Hematopoietic multipotent progenitor cell (in vitro differentiated cells): ENCODE measurements around the gene NELFE. TPM values are rescaled to one million over a fixed set of nuclear protein-coding genes. Genes with fewer than 3 reads are reported as not detected.
"Not testable (repeated sequence)": the region's sequence is repeated elsewhere in the genome, so short reads cannot be mapped to it uniquely, and the experiment has no call there.

Experiments used
- DNase-seq, 3 donors: peaks; one replicate each; pipeline ENCODE4 v3.0.0-alpha.2; 2011 to 2015; ENCODE audit warnings: low read depth in 2 of 3, low spot score in 2 of 3
- total RNA-seq: library from RNA; depleted of rRNA; stranded (reverse); fragments of >200 nt; gene quantifications from one replicate; pipeline ENCODE4 v1.2.3, GENCODE V29; 2012

NELFE gene
- total RNA-seq, 1 donor = 44.7 TPM

DNA sequence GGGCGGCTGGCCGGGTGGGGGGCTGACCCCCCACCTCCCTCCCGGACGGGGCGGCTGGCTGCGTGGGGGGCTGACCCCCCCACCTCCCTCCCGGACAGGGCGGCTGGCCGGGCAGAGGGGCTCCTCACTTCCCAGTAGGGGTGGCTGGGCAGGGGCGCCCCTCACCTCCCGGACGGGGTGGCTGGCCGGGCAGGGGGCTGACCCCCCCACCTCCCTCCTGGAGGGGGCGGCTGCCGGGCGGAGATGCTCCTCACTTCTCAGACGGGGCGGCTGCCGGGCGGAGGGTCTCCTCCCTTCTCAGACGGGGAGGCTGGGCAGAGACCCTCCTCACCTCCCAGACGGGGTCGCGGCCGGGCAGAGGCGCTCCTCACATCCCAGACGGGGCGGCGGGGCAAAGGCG, 17.3 kb upstream of the NELFE start:
- not testable (repeated sequence) for DNase-seq

GRCh38 chr6:31972709-31973350, 14.1 kb upstream of the NELFE start:
- no peak for DNase-seq

DNA sequence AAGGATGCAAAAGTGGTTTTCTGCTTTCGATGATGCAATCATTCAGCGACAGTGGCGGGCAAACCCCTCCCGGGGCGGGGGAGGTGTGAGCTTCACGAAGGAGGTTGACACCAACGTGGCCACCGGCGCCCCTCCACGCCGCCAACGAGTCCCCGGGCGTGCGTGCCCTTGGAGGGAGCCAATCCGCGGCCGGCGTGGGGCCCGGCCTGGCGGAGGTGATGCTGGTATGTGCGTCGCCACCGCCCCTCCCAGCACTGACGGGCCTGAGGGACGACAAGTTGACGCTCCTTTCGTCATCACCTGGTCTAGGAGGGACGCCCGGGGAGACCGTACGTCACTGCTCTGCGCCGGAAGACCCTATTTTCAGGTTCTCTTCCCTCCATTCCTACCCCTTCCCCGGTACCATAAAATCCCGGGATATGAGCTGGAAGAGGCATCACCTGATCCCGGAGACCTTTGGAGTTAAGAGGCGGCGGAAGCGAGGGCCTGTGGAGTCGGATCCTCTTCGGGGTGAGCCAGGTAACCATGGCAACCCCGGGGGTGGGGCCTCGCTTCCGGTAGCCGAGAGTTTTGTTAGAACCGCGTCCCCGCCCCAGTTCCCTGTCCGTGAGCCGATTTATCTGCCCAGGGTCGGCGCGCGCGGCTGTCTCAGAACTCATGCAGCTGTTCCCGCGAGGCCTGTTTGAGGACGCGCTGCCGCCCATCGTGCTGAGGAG, 13.4 kb upstream of the NELFE start, which contains the start of gene DXO:
Gene DXO, minus strand, starts transcription at position 146 of the 716 bp plus-strand sequence. CDS start 463 bp downstream, outside the sequence.
- DNase-seq = peak; percentile 98 to 99 (median 99)

GRCh38 chr6:31971279-31971992, 12.7 kb upstream of the NELFE start:
- no peak for DNase-seq

DNA sequence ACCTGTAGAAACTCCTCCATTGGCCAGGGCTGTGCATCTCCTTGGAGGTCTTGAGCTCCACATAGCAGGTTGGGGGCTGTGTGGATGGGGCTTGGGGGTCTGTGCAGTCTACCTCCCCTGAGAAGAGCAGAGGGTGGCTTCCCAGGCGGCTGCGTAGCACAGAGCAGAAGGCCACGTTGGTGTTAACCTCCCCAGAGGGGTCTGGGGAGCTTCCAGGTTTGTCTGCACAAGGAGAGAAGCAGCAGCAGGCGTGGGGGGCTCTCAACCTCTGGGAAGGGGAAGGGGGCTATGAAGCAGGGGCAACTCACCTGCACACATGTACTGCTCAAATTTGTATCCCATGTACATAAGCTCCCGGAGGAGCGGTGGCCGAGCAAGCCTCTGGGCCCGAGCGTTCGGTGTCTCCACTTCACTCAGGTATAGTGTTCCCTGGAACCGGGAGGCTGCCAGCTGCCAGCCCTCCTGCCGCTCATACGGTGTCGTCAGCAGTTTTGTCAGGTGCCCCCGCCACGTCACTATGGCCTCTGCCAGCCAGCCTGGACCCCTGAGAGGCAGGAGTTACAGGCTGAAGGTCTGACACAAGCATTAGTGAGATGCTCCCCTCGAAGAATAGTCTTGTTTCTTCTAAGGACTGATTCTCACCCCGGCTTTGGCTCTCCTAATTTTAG, 12.0 kb upstream of the NELFE start:
- no peak for DNase-seq

DNA sequence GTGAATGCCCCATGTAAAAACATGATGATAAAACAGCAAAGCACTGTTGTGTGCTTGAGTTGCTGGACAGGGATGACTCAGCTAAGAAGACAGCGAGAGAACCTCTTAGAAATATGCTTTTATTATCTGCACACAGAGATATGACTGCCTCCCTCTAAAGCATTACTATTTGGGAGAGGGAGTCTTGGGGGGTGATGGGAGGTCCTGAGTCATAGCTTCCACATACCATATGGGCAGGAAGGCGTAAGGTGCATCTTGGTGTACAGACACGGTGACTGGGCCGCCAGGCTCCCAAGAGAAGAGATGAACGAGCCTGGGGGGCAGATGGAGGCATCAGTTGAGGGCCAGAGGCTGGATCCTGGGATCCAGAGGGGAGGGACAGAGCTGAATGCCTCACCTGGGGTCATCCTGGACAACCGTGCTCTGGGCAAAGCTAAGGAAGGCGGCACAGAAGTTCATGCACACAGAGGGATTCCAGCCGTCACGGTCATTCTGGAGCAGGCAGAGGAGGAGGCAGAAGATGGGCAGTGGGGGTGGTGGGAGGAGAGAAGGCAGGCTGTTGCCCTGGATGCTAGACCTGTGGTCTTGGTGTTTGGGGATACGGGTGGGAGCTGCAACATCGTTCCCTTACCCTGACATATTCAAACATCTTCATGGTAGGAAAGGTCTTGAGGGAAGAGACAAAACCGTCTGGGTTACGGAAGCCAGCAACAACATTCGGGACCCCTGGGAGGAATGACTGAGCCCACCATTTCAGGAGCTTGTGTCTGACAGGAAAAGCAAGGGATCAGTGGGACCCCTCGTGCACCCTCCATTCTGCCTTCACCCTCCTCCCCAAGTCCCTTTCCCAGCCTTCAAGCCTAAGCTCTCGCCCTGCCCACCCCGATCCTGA, 11.2 kb upstream of the NELFE start:
- DNase-seq = no peak

- no peak for DNase-seq
These were observed 10.3 kb upstream of the NELFE start for GRCh38 chr6:31968791-31969711.

DNA sequence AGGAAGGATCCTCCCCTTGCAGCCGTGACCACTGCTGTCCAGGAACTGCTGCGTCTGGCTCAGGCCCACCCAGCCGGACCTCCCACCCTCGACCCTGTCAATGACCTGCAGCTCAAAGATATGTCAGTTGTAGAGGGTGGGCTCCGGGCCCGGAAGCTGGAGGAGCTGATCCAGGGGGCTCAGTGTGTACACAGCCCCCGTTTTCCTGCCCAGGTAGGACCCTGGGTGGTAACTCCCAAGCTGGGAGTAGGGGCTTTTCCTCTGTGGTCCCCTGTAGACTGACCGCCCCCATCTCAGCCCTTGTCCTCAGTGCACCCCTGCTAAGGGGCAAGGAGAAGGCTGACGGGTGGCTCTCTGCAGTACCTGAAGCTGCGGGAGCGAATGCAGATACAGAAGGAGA, 9.6 kb upstream of the NELFE start:
- DNase-seq = no peak

DNA sequence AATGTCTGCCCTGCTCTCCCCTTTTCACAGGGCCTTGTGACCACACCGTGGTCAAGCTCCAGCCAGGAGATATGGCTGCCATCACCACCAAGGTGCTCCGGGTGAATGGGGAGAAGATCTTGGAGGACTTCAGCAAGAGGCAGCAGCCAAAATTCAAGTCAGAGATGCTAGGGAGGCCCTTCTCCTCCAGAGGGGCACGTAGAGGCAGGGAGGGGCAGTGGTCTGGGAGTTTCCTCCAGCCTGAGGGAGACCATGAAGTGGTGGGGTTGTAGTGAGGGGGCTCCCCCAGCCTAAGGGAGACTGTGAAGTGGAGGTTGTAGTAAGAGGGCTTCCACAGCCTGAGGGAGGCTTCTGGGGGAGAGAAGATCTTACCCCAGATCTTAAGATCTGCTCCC, 9.2 kb upstream of the NELFE start:
- no peak for DNase-seq

GRCh38 chr6:31966997-31967925, 8.5 kb upstream of the NELFE start:
- DNase-seq = no peak

- no peak for DNase-seq
These were observed 7.7 kb upstream of the NELFE start for GRCh38 chr6:31966506-31966905.

GRCh38 chr6:31965700-31966099, 6.9 kb upstream of the NELFE start:
- no peak for DNase-seq

- DNase-seq = no peak
These were observed 5.2 kb upstream of the NELFE start for GRCh38 chr6:31963921-31964320.

DNA sequence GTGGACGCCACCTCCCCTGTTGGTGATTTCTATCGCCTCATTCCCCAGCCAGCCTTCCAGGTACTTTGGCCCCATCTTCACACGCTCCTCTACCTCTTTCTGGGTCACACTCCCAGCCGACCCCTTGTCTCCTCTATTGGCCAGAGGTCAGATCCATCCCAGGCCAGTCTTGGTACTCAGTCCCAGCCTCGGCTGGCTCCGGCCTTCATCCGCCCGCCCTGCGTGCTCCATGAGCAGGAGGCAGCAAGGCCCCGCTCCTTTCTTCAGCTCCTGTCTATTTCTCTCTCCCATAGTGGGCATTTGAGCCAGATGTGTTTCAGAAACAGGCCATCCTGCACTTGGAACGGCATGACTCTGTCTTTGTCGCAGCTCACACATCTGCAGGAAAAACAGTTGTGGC, 2.8 kb upstream of the NELFE start:
- no peak for DNase-seq

DNA sequence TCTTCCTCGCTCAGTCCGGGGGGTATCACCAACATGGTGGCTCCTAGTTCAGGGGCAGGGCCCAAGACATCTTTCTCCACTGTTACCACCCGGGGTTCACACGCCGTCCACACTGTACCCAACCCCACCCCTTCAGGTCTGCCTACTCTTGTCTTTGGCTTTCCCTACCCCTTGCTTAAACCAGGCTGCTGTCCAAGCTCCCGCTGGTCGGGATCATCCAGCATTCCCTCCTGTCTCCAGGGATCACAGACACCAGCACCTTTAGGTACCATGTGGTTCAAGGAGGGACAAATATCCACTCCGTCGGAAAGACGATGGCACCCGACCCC, 395 bp downstream of the NELFE start:
- no peak for DNase-seq

- DNase-seq = no peak
These were observed 2.0 kb downstream of the NELFE start for GRCh38 chr6:31956796-31957195.

DNA sequence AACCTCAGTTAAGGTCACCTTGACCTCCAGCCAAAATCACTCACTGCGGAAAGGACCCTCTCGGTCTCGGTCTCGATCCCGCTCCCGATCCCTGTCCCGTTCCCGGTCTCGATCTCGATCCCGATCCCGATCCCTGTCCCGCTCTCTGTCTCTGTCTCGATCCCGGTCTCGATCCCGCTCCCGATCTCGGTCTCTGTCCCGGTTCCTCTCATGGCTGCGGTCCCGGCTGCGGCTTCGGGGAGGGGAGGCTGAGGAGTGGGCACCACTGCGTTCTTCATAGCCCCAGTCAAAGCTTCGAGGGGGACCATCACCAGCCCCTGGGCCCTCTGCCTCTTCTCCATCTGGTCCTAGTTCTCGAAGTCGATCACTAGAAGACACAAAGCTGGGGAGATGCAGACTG, 4.3 kb downstream of the NELFE start:
- no peak for DNase-seq

DNA sequence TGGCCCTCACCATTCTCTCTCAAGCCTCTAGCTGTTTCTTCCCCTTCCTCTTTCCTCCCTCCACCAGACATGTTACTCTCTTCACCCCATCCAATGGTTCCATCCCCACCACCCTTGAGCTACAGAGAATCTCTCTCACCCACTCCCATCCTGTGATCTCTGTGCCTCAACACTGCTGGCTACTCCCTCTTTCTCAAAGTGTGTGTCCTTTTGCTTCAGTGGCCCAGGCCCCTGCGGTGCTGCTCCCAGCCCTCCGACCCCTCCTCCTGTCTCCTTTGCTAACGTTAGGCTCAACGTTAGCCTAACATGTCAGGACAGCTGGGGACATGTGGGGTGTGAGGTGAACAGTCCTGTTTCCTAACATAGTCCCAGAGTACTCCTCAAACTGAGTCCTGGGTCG, 5.9 kb downstream of the NELFE start:
- DNase-seq = no peak
